Measurements from ENCODE around the gene ADAMTS9.

- TF ChIP-seq CTCF (conservative IDR thresholded peaks at IDR 0.05; ENCODE audit: low read depth in 2 of 2), result no peak
- TF ChIP-seq POLR2AphosphoS5 (IDR thresholded peaks at IDR 0.05; ENCODE audit: low read depth), result no peak
- TF ChIP-seq EZH2 (IDR thresholded peaks at IDR 0.05; ENCODE audit: low read depth, unreplicated experiment), result no peak
- TF ChIP-seq NANOG (IDR thresholded peaks at IDR 0.05; ENCODE audit: borderline replicate concordance), result no peak
- TF ChIP-seq STAT1 (IDR thresholded peaks at IDR 0.05; ENCODE audit: unreplicated experiment), result no peak
These were observed 191.9 kb downstream of the ADAMTS9 start for GRCh38 chr3:64495781-64496334.
